ENCODE measurements around the gene PFN3. TPM values are rescaled to one million over a fixed set of nuclear protein-coding genes. Genes with fewer than 3 reads are reported as not detected.

Gene PFN3
- total and polyA plus RNA-seq, 2 of the 13 experiments (the other 11 are each of a cell fraction or from before 2014, with no cell fraction given), result not detected

GRCh38 chr5:177392765-177393164, 7.7 kb downstream of the PFN3 start (continued):
- TF ChIP-seq, protein P1, sequence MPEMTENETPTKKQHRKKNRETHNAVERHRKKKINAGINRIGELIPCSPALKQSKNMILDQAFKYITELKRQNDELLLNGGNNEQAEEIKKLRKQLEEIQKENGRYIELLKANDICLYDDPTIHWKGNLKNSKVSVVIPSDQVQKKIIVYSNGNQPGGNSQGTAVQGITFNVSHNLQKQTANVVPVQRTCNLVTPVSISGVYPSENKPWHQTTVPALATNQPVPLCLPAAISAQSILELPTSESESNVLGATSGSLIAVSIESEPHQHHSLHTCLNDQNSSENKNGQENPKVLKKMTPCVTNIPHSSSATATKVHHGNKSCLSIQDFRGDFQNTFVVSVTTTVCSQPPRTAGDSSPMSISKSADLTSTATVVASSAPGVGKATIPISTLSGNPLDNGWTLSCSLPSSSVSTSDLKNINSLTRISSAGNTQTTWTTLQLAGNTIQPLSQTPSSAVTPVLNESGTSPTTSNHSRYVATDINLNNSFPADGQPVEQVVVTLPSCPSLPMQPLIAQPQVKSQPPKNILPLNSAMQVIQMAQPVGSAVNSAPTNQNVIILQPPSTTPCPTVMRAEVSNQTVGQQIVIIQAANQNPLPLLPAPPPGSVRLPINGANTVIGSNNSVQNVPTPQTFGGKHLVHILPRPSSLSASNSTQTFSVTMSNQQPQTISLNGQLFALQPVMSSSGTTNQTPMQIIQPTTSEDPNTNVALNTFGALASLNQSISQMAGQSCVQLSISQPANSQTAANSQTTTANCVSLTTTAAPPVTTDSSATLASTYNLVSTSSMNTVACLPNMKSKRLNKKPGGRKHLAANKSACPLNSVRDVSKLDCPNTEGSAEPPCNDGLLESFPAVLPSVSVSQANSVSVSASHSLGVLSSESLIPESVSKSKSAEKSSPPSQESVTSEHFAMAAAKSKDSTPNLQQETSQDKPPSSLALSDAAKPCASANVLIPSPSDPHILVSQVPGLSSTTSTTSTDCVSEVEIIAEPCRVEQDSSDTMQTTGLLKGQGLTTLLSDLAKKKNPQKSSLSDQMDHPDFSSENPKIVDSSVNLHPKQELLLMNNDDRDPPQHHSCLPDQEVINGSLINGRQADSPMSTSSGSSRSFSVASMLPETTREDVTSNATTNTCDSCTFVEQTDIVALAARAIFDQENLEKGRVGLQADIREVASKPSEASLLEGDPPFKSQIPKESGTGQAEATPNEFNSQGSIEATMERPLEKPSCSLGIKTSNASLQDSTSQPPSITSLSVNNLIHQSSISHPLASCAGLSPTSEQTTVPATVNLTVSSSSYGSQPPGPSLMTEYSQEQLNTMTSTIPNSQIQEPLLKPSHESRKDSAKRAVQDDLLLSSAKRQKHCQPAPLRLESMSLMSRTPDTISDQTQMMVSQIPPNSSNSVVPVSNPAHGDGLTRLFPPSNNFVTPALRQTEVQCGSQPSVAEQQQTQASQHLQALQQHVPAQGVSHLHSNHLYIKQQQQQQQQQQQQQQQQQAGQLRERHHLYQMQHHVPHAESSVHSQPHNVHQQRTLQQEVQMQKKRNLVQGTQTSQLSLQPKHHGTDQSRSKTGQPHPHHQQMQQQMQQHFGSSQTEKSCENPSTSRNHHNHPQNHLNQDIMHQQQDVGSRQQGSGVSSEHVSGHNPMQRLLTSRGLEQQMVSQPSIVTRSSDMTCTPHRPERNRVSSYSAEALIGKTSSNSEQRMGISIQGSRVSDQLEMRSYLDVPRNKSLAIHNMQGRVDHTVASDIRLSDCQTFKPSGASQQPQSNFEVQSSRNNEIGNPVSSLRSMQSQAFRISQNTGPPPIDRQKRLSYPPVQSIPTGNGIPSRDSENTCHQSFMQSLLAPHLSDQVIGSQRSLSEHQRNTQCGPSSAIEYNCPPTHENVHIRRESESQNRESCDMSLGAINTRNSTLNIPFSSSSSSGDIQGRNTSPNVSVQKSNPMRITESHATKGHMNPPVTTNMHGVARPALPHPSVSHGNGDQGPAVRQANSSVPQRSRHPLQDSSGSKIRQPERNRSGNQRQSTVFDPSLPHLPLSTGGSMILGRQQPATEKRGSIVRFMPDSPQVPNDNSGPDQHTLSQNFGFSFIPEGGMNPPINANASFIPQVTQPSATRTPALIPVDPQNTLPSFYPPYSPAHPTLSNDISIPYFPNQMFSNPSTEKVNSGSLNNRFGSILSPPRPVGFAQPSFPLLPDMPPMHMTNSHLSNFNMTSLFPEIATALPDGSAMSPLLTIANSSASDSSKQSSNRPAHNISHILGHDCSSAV (CRISPR knock-in tag; IDR thresholded peaks at IDR 0.05; ENCODE audit: borderline replicate concordance), result no peak
- TF ChIP-seq JUND (CRISPR knock-in tag; IDR thresholded peaks at IDR 0.05) (no peak), MLLT10 (CRISPR knock-in tag; IDR thresholded peaks at IDR 0.05) (no peak)

Data from HepG2 (cell line).